GM12891 (cell line): ENCODE results near the gene NCBP1.

Experiments
- PAX5 ChIP-seq: IDR thresholded peaks from 2 replicates; pipeline ENCODE4 v1.6.1; 2011; ENCODE audit warnings: low read length, moderate library complexity, mild to moderate bottlenecking; ENCODE audit not compliant: insufficient read depth, severe bottlenecking
- POLR2A ChIP-seq: IDR thresholded peaks from 2 replicates; pipeline ENCODE4 v1.6.1; 2011; ENCODE audit warnings: low read depth, low read length, control low read depth

DNA sequence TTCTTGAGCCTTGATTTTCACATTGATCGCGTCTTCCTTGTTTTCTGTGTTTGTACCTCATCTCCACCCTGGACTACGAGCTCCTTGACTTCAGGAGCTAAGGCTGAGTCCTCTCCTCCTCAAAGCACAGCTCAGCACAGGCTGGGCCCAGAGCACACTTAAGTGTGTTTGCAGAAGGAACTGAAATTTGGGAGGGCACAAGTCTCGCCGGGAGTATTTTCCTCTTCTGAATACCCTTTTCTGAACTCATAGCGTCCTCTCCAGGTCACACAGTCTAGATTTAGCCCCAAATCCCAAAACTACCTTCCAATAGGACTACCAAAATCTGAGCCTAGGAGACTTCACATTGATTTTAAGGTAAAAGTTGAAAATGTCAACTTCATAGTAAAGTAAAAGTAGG, 42.1 kb upstream of the NCBP1 start:
- TF ChIP-seq POLR2A (no peak), PAX5 (no peak)
